ENCODE data around the gene AMFR. TPM values are rescaled to one million over a fixed set of nuclear protein-coding genes. Genes with fewer than 3 reads are reported as not detected.
"Not testable (repeated sequence)": the region's sequence is repeated elsewhere in the genome, so short reads cannot be mapped to it uniquely, and the experiment has no call there.

AMFR gene
- total and polyA plus RNA-seq, 2 donors, result 34.6 to 52.4 TPM

DNA sequence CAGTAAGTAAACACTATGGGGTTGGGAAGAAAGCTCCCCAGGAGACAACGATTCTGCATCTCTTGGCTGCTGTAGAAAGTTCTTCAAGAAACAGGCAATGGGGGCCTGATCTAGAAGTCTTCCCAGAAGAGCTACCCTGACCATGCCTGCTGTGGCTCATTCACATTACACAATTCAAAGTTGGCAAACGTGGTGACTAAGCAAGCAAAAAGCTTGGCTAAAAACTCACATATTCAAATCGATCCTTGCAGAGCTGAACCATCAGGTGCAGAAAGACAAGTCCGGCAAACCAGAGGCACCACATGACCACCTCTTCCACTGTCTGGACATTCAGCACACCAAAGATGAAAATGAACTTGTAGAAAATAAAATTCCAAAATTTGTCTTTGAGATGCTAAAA, 16.1 kb downstream of the AMFR start:
- DNase-seq (ENCODE audit: low read depth in 6 of 9, low spot score in 9 of 9), result no peak
- Histone ChIP-seq H3K9me3 (ENCODE audit: control insufficient read depth in 2 of 2, insufficient read depth in 1 of 2, low read length in 1 of 2) (no peaks in the 10 kb centered on the region), H3K4me3 (ENCODE audit: low read length in 2 of 2) (no peak overlapping the region), H3K27ac (ENCODE audit: low read depth in 1 of 2, low read length in 1 of 2) (no peak overlapping the region), H3K4me1 (ENCODE audit: control insufficient read depth in 2 of 2, insufficient read depth in 2 of 2, low read length in 2 of 2) (no peaks in the 10 kb centered on the region), H3K36me3 (ENCODE audit: control insufficient read depth in 2 of 2, insufficient read depth in 2 of 2, low read length in 1 of 2) (peaks cover 21 to 32% of the 10 kb centered on the region in 2 donors), H3K27me3 (ENCODE audit: control insufficient read depth in 2 of 2, insufficient read depth in 1 of 2, low read length in 1 of 2) (no peaks in the 10 kb centered on the region)
- 96% methylated on average over 4 of the region's 4 CpGs for whole genome bisulfite sequencing

DNA sequence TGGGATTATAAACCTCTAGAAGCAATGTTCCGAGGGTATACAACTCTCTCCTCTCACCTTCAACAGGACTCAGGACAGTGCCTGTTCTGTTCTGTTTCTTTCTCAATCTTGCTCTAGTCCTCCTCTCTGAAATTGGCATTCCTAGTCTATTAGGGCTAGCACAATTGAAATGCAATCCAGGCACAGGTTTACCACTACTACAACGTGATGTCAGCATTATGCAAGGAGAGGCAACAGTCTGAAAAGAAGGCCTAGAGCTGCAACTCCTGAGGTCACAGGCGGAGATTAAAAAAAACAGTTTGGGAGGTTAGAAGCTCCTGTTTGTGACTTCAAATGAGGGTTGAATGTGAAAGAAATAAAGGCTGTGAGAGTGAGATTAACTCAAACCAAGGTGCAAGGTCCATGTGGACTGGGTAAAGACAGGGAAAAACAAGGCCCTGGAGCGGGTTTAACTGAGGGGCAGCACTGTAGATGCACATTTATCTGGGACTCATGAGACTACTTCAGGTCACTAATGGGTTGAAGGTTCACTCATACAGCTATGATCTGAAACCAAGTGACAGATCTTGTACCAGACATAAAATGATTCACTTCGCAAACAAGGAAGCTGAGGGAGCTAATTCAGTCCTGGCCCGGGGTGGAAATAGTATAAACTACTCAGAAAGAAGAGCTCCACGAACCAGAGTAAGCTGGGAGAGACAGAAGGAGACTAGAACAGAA, 16.8 kb downstream of the AMFR start:
- no peak overlapping the region for H3K27ac ChIP-seq (ENCODE audit: low read depth in 1 of 2, low read length in 1 of 2)
- no peak overlapping the region for H3K4me3 ChIP-seq (ENCODE audit: low read length in 2 of 2)
- no peaks in the 10 kb centered on the region for H3K9me3 ChIP-seq (ENCODE audit: control insufficient read depth in 2 of 2, insufficient read depth in 1 of 2, low read length in 1 of 2)
- WGBS, result 91% methylated on average over 7 of the region's 7 CpGs
- H3K4me1 ChIP-seq (ENCODE audit: control insufficient read depth in 2 of 2, insufficient read depth in 2 of 2, low read length in 2 of 2), result no peaks in the 10 kb centered on the region
- no peaks in the 10 kb centered on the region for H3K27me3 ChIP-seq (ENCODE audit: control insufficient read depth in 2 of 2, insufficient read depth in 1 of 2, low read length in 1 of 2)
- DNase-seq (ENCODE audit: low read depth in 6 of 9, low spot score in 9 of 9), result no peak
- peaks cover 21 to 34% of the 10 kb centered on the region in 2 donors for H3K36me3 ChIP-seq (ENCODE audit: control insufficient read depth in 2 of 2, insufficient read depth in 2 of 2, low read length in 1 of 2)

DNA sequence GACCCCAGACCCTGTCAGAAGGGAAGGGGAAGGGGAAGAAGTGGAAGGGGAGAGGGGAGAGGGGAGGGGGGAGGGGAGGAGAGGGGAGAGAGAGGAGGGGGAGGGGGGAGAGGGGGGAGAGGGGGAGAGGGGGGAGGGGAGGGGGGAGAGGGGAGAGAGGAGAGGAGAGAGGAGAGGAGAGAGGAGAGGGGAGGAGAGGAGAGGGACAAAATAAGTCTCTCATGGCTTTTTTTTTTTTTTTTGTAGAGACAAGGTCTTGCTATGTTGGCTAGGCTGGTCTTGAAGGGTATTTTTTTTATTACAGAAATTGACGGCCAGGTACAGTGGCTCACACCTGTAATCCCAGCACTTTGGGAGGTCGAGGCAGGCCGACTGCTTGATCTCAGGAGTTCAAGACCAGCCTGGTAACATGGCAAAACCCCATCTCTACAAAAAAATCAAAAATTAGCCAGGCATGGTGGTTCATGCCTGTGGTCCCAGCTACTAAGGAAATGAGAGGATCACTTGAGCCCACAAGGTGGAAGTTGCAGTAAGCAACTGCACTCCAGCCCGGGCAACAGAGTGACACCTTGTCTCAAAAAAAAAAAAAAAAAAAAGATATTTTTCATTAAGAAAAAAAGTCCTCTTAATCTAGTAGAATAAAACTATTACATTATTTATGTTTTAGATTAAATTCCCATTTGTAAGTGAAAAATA, 19.2 kb downstream of the AMFR start:
- WGBS, result 73% methylated on average over 4 of the region's 4 CpGs
- Histone ChIP-seq H3K27me3 (ENCODE audit: control insufficient read depth in 2 of 2, insufficient read depth in 1 of 2, low read length in 1 of 2) (no peaks in the 10 kb centered on the region), H3K4me1 (ENCODE audit: control insufficient read depth in 2 of 2, insufficient read depth in 2 of 2, low read length in 2 of 2) (no peaks in the 10 kb centered on the region), H3K27ac (ENCODE audit: low read depth in 1 of 2, low read length in 1 of 2) (no peak overlapping the region), H3K9me3 (ENCODE audit: control insufficient read depth in 2 of 2, insufficient read depth in 1 of 2, low read length in 1 of 2) (no peaks in the 10 kb centered on the region), H3K36me3 (ENCODE audit: control insufficient read depth in 2 of 2, insufficient read depth in 2 of 2, low read length in 1 of 2) (peaks cover 37% of the 10 kb centered on the region in 2 donors), H3K4me3 (ENCODE audit: low read length in 2 of 2) (no peak overlapping the region)
- DNase-seq (ENCODE audit: low read depth in 6 of 9, low spot score in 9 of 9), result no peak

DNA sequence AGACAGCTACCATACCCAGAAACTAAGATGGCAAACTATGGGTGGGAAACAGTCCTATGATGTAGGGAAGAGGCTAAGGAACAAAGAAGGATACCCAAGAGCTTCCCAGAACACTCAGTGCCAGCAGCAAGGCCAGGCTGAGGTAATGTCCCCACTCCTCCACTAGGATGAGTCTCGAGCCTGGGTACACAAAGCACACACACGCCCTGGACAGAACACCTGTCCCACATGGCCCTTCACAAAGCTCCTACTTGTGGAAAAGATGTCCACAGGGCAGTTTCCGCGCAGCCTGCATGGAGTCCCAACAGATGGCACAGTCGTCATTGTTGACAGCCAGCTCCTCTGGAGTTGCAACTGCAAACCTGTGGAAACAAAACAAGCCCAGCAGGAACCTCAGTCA, 23.9 kb downstream of the AMFR start:
- Histone ChIP-seq H3K27ac (ENCODE audit: low read depth in 1 of 2, low read length in 1 of 2) (no peak overlapping the region), H3K27me3 (ENCODE audit: control insufficient read depth in 2 of 2, insufficient read depth in 1 of 2, low read length in 1 of 2) (no peaks in the 10 kb centered on the region), H3K4me1 (ENCODE audit: control insufficient read depth in 2 of 2, insufficient read depth in 2 of 2, low read length in 2 of 2) (no peaks in the 10 kb centered on the region), H3K9me3 (ENCODE audit: control insufficient read depth in 2 of 2, insufficient read depth in 1 of 2, low read length in 1 of 2) (no peaks in the 10 kb centered on the region), H3K4me3 (ENCODE audit: low read length in 2 of 2) (no peak overlapping the region), H3K36me3 (ENCODE audit: control insufficient read depth in 2 of 2, insufficient read depth in 2 of 2, low read length in 1 of 2) (peaks cover 24 to 29% of the 10 kb centered on the region in 2 donors)
- 96% methylated on average over 5 of the region's 5 CpGs for WGBS
- no peak for DNase-seq (ENCODE audit: low read depth in 6 of 9, low spot score in 9 of 9)

DNA sequence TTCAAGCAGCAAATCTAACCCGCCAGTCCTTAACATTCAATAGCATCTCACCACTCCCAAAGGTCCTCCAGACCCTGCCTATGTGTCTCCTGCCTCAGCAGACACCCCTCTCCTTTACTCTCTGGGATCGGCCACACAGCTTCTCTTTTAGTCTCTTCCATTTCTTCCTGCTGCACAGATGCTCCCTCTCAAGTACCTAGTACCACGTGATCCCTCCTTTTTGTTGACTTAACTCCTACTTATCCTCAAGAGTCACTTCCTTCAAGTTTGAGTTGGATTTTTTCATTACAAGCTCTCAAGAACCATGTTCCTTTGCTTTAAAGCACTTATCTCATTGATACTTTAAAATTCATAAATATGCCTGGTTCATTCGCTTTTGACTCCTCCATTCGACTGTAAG, 24.9 kb downstream of the AMFR start:
- Histone ChIP-seq H3K27ac (ENCODE audit: low read depth in 1 of 2, low read length in 1 of 2) (no peak overlapping the region), H3K4me1 (ENCODE audit: control insufficient read depth in 2 of 2, insufficient read depth in 2 of 2, low read length in 2 of 2) (no peaks in the 10 kb centered on the region), H3K27me3 (ENCODE audit: control insufficient read depth in 2 of 2, insufficient read depth in 1 of 2, low read length in 1 of 2) (no peaks in the 10 kb centered on the region), H3K9me3 (ENCODE audit: control insufficient read depth in 2 of 2, insufficient read depth in 1 of 2, low read length in 1 of 2) (no peaks in the 10 kb centered on the region), H3K4me3 (ENCODE audit: low read length in 2 of 2) (no peak overlapping the region), H3K36me3 (ENCODE audit: control insufficient read depth in 2 of 2, insufficient read depth in 2 of 2, low read length in 1 of 2) (peaks cover 24 to 29% of the 10 kb centered on the region in 2 donors)
- DNase-seq (ENCODE audit: low read depth in 6 of 9, low spot score in 9 of 9), result no peak
- WGBS, result 87% methylated on average over 5 of the region's 5 CpGs

DNA sequence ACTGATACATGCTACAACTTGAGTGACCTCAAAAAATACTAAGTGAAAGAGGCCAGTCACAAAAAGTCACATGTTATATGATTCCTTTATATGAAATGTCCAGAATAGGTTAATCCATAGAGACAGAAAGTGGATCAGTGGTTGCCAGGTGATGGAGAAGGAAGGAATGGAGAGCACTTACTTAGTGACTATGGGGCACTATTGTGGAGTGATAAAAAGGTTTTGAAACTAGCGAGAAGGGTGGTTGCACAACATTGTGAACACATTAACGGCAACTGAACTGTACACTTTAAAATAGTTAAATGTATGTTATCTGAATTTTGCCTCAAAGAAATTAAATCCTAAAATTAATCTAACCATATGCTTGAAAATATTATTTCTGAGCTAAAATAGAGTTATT, 25.9 kb downstream of the AMFR start:
- H3K27ac ChIP-seq (ENCODE audit: low read depth in 1 of 2, low read length in 1 of 2), result no peak overlapping the region
- H3K4me3 ChIP-seq (ENCODE audit: low read length in 2 of 2), result no peak overlapping the region
- H3K4me1 ChIP-seq (ENCODE audit: control insufficient read depth in 2 of 2, insufficient read depth in 2 of 2, low read length in 2 of 2), result no peaks in the 10 kb centered on the region
- no peaks in the 10 kb centered on the region for H3K9me3 ChIP-seq (ENCODE audit: control insufficient read depth in 2 of 2, insufficient read depth in 1 of 2, low read length in 1 of 2)
- WGBS, result 98% methylated on average over 2 of the region's 2 CpGs
- H3K27me3 ChIP-seq (ENCODE audit: control insufficient read depth in 2 of 2, insufficient read depth in 1 of 2, low read length in 1 of 2), result no peaks in the 10 kb centered on the region
- peaks cover 20 to 26% of the 10 kb centered on the region in 2 donors for H3K36me3 ChIP-seq (ENCODE audit: control insufficient read depth in 2 of 2, insufficient read depth in 2 of 2, low read length in 1 of 2)
- no peak for DNase-seq (ENCODE audit: low read depth in 6 of 9, low spot score in 9 of 9)

DNA sequence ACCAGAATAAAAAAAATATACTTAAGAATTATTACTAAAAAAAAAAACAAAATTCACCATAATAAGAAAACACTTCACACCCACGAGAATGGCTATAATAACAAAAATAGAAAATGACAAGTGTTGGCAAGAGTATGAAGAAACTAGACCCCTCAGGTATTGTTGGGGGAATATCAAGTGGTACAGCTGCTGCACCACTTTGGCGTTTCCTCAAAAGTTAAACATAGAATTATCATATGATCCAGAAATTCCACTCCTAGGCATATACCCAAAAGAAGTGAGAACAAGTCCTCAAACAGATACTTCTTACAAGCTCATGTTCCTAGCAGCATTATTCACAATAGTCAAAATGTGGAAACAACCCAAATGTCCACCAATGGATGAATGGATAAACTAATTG, 26.3 kb downstream of the AMFR start:
- Histone ChIP-seq H3K4me3 (ENCODE audit: low read length in 2 of 2) (no peak overlapping the region), H3K36me3 (ENCODE audit: control insufficient read depth in 2 of 2, insufficient read depth in 2 of 2, low read length in 1 of 2) (peaks cover 19 to 22% of the 10 kb centered on the region in 2 donors), H3K4me1 (ENCODE audit: control insufficient read depth in 2 of 2, insufficient read depth in 2 of 2, low read length in 2 of 2) (no peaks in the 10 kb centered on the region), H3K27me3 (ENCODE audit: control insufficient read depth in 2 of 2, insufficient read depth in 1 of 2, low read length in 1 of 2) (no peaks in the 10 kb centered on the region), H3K27ac (ENCODE audit: low read depth in 1 of 2, low read length in 1 of 2) (no peak overlapping the region), H3K9me3 (ENCODE audit: control insufficient read depth in 2 of 2, insufficient read depth in 1 of 2, low read length in 1 of 2) (no peaks in the 10 kb centered on the region)
- WGBS, result 99% methylated on average over 2 of the region's 2 CpGs
- DNase-seq (ENCODE audit: low read depth in 6 of 9, low spot score in 9 of 9), result no peak

DNA sequence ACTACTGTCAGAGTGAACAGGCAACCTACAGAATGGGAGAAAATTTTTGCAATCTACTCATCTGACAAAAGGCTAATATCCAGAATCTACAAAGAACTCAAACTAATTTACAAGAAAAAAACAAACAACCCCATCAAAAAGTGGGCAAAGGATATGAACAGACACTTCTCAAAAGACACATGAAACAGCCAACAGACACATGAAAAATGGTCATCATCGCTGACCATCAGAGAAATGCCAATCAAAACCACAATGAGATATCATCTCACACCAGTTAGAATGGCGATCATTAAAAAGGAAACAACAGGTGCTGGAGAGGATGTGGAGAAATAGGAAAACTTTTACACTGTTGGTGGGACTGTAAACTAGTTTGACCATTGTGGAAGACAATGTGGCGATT, 28.6 kb downstream of the AMFR start:
- H3K27me3 ChIP-seq (ENCODE audit: control insufficient read depth in 2 of 2, insufficient read depth in 1 of 2, low read length in 1 of 2); H3K36me3 ChIP-seq (ENCODE audit: control insufficient read depth in 2 of 2, insufficient read depth in 2 of 2, low read length in 1 of 2); H3K4me1 ChIP-seq (ENCODE audit: control insufficient read depth in 2 of 2, insufficient read depth in 2 of 2, low read length in 2 of 2); H3K9me3 ChIP-seq (ENCODE audit: control insufficient read depth in 2 of 2, insufficient read depth in 1 of 2, low read length in 1 of 2); H3K27ac ChIP-seq (ENCODE audit: low read depth in 1 of 2, low read length in 1 of 2); H3K4me3 ChIP-seq (ENCODE audit: low read length in 2 of 2); DNase-seq (ENCODE audit: low read depth in 6 of 9, low spot score in 9 of 9): not testable (repeated sequence)
- 90% methylated on average over 3 of the region's 3 CpGs for WGBS

DNA sequence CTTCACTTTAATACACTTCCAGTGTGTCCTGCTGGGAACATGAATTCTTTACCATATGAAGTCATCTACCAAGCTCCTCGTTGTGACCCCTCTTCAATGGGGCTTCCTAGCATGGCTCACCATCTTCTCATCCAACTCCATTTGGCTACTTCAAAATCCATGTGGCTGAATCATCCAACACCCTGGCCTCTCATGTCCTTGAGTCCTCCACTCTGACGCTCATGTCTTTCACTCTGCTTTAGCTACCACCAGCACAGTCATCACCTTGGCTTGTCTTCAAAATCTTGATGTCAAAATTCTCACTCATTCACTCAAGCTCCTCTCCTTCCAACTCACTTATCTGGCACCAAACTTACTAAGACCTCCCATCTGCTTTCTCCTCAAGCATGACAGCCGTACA, 35.8 kb downstream of the AMFR start:
- Histone ChIP-seq H3K4me3 (ENCODE audit: low read length in 2 of 2) (no peak overlapping the region), H3K27ac (ENCODE audit: low read depth in 1 of 2, low read length in 1 of 2) (no peak overlapping the region), H3K36me3 (ENCODE audit: control insufficient read depth in 2 of 2, insufficient read depth in 2 of 2, low read length in 1 of 2) (peaks cover 12 to 34% of the 10 kb centered on the region in 2 donors), H3K27me3 (ENCODE audit: control insufficient read depth in 2 of 2, insufficient read depth in 1 of 2, low read length in 1 of 2) (no peaks in the 10 kb centered on the region), H3K4me1 (ENCODE audit: control insufficient read depth in 2 of 2, insufficient read depth in 2 of 2, low read length in 2 of 2) (no peaks in the 10 kb centered on the region), H3K9me3 (ENCODE audit: control insufficient read depth in 2 of 2, insufficient read depth in 1 of 2, low read length in 1 of 2) (no peaks in the 10 kb centered on the region)
- 97% methylated on average over 3 of the region's 3 CpGs for WGBS
- no peak for DNase-seq (ENCODE audit: low read depth in 6 of 9, low spot score in 9 of 9)
